Activated CD4-positive, alpha-beta T cell treated with anti-CD3 and anti-CD28 coated beads for 1 hour (primary cell): ENCODE data around the gene OR2Y1.
"Not testable (repeated sequence)": the region's sequence is repeated elsewhere in the genome, so short reads cannot be mapped to it uniquely, and the experiment has no call there.

ENCODE experiments used
- DNase-seq: peaks from one replicate; pipeline ENCODE4 v3.0.0-alpha.2; 2020

OR2Y1 gene, protein sequence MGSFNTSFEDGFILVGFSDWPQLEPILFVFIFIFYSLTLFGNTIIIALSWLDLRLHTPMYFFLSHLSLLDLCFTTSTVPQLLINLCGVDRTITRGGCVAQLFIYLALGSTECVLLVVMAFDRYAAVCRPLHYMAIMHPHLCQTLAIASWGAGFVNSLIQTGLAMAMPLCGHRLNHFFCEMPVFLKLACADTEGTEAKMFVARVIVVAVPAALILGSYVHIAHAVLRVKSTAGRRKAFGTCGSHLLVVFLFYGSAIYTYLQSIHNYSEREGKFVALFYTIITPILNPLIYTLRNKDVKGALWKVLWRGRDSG

DNA sequence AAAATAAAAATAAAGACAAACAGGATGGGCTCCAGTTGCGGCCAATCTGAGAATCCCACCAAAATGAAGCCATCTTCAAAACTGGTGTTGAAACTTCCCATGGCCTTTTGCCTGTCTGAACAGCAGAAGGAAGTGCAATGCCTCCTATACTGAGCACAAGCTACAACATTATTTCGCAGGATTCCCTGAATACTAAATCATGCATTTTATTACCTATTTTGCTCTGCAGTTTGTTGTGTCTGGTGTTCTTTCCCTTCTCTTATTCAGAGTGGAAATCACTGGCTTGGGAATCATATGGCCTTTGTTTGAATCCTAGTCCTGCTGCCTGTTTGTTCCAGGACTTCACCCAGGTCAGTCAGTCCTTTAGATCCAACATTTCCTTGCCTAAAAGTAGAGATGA lies at the start of gene OR2Y1:
Gene OR2Y1, minus strand, starts transcription at position 101 of the 400 bp plus-strand sequence. Its CDS starts 0 bp downstream, at position 101.
- no peak for DNase-seq

DNA sequence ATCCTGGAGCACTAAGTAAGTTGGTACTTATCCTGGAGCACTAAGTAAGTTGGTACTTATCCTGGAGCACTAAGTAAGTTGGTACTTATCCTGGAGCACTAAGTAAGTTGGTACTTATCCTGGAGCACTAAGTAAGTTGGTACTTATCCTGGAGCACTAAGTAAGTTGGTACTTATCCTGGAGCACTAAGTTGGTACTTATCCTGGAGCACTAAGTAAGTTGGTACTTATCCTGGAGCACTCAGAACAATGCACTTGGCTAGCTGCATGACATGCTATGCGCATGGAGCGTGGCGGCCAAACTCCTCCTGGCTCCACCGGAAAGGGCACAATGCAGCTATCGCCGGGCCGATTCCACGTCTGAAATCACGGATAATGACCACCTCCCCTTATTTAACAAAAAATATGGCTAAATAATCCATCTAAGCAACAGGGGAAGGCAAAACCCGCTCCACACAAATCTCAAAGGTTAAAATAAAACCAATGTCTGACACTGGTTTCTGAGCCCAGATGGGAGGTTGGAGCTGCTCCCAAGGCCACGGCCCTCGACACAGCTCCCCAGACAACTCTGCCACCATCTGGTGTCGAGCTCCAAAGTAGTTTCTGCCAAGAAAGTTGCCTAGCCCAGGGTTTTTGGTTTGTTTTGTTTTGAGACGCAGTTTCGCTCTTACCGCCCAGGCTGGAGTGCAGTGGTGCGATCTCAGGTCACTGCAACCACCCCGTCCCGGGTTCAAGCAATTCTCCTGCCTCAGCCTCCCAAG lies 49.0 kb upstream of the OR2Y1 start:
- DNase-seq, result not testable (repeated sequence)

DNA sequence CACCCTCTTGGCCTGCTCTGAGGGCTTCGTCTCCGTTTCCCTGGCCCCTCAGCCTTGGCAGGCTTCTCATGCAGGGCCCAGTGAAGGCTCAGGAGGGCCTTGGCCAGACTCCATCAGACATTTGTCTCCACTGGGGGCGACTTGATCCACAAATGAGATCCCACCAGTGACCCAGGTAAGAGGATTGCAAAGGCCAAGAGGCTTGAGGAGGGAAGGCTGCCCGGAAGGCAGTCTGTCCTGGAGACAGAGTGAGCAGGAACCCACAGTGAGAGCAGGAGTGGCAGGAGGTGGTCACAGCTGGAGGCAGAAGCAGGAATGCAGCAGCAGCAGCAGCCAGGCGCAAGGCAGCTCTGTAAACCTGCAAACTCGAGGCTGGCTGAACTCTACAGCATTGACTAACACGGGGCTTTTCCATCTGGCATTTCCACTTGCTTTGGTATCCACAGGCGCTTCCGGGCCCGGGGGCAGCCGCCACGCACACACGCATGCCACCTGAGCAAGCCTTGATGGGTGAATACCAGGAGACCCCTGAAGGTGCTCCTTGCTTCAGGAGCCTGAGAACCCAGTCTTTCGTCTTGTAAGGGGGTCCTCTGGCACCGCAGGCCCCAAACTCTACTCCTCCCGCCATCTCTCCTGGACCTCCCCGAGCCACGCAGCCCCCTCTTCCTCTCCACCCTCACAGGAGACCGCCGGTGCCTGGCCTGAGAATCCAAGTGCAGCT lies 48.0 kb upstream of the OR2Y1 start:
- DNase-seq, result no peak

DNA sequence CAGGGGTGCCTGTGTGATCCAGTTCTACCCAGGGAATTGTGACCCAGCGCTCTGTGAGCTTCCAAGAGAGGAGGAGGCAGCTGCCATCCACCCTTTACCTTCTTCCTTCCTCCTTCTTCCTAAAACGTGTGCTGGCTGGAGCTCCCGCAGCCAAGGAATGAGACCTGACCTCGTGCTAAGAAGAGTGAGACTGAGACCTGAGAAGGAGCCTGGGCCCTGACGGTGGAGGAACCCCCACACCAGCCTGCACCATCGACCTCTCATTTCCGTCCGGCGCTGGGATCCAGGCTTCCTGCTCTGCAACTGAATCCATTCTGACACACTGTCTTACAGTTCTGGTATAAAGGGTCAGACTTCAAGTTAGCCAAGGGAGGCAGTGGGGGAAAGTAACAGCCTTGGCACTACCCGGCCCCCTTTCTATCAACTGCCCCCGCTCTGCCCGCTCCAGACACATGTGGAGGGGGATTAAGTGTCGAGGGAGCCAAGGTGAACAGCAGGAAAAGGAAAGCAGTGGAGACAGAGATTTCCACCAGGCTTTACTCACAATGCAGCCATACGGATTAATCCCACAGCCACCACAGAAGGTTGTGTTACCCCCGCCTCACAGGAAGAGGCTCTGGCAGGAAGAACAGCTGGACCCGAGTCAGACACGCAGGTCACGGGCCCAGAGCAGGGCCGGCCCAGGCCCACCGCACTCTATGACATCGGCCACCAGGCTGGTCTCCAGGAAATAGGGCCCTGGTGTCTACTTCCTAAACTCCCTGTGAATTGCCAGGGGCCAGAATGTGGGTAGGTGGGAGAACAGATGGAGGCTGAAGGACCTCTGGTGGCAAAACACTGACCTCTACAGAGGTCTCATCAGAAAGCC lies 46.9 kb upstream of the OR2Y1 start:
- no peak for DNase-seq

DNA sequence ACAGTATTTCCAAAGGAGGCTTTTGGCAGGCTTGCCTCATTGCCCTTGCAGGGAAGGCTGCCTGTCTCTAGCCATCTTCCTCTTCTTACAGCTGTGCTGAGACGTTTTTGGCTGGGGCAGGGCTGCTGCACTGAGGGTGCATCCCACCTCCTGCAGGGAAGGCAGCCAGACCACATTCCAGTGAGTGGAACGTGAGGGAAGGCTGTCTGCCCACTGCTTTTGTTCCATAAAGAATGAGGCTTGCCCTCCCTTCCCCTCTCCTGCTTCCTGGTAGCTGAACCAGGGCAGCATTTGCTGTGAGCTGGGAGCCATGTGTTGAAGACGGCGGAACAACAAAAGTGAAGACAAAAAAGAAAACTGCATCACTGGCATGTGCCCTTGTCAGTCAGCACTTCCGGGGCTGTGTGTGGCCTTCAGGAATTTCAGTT lies 46.0 kb upstream of the OR2Y1 start:
- DNase-seq, result no peak

DNA sequence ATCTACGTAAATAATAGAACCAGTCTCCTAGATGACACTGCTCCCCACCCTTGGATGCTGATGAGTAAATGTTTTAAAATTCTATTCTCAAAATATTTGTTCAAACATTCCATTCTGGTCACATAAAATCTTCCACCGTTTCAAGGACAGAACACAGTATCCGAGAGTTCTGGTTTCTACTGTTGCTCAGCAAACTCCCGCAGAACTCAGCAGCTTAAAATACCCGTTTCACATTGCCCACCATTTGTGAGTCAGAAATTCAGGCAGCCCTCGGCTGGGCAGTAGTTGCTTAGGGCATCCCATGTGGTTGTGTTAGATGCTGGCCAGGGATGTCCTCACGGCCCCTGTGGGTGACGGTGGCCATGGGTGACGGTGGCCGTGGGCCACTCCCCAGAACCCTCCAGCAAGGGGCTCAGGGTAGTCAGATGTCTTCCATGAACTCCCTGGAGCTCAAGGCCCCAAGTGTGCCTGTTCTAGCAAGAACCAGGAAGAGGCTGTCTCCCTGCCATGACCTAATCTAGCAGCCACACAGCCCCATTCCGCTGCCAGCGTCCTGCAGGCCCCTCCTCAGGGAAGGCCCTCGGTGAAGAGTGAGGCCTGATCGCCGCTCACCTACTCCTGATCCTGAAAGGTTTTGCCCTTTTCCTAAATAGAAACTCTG lies 45.4 kb upstream of the OR2Y1 start:
- no peak for DNase-seq

DNA sequence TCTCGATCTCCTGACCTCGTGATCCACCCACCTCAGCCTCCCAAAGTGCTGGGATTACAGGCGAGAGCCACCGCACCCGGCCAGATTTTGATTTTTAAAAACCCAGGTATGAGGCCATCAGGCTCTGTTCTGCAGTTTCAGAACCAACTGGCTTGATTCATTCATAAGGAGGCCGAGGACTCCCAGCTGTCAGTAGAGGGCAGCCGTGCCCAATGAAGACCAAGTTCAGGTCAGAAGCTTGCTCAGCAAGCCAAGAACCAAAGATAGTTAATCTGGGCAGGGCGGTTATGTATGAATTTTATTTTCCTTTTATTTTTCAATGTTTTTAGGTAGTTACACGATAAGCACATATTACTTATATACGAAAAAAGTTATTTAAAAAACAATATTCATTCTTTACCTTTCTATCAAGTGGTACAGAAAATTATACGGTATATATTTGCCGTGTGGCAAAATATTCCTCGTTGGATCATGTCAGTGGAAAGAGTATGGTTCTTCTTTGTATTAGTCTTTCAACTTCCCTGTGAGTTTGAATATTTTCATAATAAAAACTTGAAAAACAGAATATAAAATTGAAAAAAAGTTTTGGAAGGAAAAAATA lies 44.7 kb upstream of the OR2Y1 start:
- peak; percentile 63 for DNase-seq

DNA sequence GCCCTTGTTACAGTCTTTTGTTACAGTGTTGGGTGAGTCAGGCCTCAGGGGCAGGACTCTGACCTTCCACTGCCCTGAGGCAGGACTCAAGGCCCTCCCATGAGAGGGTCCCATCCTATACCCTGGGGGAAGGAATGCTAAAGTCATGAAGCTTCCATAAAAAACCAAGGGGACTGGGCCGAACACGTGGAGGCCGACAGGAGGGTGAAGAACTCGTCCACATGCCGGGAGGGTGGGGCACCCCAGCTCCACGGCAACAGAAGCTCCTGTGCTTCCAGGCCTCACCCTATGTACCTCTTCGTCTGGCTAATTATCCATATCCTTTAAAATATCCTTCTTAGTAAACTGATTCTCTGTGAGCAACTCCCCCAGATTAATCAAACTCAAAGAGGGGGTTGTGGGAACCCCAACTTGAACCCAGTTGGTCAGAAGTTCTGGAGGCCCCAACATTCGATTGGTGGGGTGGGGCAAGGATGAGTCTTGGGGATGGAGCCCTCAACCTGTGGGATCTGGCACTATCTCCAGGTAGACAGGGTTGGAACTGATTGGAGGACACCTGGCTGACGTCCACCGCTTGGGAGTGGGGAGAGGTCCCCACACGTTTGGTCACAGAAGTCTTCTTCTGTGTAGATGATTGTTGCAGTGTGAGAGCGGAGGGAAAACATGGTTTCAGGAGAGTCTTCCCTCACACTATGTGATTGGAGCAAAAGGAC lies 43.6 kb upstream of the OR2Y1 start:
- DNase-seq, result no peak

DNA sequence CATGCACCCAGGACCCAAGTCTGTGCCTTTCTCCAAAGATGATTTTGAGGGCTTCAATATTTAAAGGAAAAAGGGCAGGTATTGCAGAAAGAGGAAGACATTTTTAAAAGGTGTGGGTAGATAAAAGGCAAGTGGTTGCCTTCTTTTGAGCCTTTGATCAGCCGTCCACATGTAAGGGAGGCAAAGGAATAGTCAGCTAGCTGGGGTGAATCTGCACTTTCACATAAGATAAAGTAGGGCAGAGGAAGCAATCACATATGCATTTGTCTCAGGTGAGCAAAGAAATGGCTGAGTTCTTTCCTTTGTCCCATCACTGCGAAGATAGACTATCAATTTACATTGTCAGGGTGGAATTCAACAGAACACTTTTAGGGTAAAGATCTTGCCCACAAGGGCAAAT lies 42.9 kb upstream of the OR2Y1 start:
- no peak for DNase-seq

DNA sequence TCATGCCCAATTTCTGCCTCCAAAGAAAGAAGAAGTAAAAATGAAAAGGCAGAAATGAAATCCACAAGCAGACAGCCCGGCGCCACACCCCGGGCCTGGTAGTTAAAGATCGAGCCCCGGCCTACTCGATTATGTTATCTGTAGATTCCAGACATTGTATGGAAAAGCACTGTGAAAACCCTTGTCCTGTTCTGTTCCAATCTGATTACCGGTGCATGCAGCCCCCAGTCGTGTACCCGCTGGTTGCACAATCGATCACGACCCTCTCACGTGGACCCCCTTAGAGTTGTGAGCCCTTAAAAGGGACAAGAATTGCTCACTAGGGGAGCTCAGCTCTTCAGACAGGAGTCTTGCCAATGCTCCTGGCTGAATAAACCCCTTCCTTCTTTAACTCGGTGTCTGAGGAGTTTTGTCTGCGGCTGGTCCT lies 42.1 kb upstream of the OR2Y1 start:
- DNase-seq, result not testable (repeated sequence)

DNA sequence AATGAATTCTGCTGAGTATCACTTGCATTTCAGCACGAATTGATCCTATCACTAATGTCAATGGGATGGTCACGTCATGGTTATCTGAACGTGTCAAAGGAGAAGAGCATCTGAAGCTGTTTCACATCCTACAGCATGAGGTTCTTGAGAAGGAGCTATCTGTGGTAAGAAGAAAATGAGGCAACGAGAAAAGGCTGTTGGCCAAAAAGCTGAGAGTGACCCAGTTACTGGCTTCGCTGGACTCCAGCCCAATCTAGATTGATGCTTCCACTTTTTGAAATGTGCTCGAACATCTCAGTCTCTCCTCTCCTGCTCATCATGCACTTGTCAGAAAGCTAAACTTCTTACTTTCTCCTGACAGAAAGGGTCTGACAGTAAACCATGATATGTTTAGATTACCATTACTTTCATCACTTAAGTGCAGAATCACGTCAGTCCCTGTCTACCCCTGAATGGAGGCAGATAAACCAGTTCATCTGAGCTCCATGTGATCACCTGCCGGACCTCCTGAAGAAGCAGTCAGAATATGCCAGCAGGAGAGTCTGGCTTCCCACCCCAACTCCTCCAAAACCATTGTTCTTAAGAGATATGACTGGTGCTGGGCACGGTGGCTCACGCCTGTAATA lies 40.2 kb upstream of the OR2Y1 start:
- no peak for DNase-seq

DNA sequence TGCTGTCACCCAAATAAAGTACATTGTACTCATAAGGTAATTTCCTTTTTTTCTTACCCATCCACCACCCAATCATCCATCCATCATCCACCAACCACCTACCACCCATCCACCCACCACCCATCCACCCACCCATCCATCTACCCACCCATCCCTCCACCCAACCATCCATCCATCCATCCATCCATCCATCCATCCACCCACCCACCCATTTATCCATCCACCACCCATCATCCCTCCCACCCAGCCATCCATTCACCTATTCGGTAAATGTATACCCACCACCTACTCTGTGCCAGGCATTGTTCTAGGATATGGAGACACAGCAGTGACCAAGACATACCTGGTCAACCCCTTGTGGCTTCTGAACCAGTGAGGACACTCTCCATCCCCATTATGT lies 37.6 kb upstream of the OR2Y1 start:
- no peak for DNase-seq

DNA sequence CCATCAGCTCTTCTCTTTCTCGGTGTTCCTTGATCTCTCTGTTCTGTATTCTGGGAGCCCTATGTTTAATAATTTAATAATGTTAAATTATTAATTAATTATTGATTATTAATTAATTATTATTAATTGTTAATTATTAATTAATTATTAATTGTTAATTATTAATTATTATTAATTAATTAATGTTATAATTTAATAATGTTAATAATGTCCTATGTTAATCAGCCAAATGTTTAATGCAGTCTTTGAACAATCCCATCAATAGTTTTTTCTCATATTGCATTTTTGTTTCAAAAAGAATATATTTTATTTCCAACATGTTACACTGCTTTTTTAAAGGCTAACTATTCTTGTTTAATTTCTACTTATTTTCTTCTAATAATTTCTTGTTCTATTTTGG lies 36.5 kb upstream of the OR2Y1 start:
- DNase-seq, result no peak

DNA sequence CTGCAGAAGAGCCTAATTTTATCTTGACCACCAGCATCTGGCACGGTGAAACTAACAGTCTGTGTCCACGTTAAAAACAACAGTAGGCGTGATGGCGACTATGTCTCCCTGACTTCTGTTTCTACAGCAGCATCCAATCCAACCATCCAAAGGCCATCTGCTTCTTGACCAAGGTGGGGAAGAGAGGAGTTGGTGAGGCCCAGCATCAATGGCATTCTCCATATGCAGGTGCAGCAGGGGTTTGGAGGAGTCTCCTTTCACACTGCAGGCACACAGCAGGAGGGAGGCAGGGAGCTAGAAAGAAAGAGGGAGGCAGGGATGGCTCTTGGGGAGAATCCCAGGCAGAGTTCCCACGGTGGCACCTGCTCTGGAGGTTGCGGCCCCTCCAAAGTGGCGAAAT lies 35.8 kb upstream of the OR2Y1 start:
- no peak for DNase-seq

DNA sequence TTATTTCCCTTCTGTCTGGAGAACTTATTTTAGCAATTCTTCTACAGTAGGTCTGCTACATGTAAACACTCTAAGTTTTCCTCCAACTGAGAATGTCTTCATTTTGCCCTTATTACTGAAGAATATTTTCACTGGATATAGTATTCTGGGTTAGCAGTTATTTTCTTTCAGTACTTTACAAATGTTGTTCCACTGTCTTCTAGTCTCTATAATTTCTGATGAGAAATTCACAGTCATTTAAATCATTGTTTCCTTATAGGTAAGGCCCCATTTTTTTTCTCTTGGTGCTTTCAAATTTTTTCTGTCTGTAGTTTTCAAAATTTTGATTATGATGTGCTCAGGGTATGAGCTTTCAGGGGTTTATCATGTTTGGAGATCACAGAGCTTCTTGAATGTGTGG lies 32.0 kb upstream of the OR2Y1 start:
- DNase-seq, result no peak

DNA sequence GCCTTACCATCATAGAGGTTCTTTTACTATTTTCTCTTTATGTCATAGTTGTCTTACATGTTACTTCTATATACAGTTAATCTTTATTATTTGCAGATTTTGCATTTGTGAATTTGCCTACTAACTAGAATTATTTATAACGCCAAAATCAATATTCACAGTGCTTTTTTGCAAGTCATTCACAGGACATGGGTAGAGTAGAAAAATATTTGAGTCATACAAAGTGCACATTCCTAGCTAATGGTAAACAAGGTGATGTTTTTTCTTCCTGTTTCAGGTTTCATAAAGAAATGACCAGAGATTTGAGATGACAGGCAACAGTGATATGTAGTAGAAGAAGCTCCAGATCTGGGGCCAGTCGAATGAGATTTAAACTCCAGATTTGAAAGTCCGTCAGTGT lies 30.0 kb upstream of the OR2Y1 start:
- no peak for DNase-seq

DNA sequence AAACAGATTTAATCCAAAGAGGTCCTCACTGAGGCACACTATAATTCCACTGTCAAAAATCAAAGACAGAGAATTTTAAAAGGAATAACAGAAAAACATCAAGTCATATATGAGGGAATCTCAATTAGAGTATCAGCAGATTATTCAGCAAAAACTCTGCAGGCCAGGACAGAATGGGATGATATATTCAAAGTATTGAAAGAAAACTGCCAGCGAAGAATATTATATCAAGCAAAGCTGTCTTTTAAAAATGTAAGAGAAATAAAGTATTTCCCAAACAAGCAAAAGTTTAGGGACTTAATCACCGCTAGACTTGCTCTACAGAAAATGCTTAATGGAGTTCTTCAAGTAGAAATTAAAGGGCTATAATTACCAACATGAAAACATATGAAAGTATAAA lies 15.7 kb upstream of the OR2Y1 start:
- DNase-seq, result no peak

DNA sequence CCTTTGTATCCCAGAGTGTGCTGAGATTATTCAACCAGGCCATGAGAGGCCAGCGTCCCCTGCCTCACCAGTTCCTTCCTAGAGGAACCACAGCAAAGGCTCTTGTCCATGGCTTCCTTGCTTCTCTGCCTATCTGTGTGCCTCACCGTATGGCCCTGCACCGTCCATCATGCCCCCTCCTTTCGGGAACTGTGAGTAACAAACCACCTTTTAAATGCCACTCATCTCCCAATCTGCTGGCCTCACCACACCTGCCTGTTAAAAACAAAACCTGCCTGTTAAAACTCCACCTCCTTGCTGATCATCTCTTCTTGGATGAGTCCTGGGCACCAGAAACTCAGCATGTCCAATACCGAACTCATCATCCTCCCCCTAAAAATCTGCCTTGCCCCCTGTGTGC lies 4.4 kb upstream of the OR2Y1 start:
- DNase-seq, result no peak

DNA sequence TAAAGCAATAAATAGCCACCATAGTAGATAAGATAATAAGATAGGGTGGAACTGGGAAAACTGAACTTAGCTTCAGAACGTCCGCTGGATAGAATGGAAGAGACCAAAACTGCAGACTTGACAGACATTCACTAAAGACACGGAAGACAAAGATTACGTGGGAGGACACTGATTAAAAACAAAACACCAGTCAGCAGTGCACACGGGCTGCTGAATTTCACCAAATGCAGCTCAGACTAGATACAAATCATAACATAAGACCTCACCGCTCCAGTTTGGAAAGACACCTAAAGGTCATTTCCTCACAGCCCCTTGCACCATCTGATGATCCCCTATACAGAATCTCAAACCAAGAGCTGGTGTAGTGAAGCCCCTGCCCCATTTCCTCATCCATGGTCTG lies 2.9 kb upstream of the OR2Y1 start:
- DNase-seq, result no peak

DNA sequence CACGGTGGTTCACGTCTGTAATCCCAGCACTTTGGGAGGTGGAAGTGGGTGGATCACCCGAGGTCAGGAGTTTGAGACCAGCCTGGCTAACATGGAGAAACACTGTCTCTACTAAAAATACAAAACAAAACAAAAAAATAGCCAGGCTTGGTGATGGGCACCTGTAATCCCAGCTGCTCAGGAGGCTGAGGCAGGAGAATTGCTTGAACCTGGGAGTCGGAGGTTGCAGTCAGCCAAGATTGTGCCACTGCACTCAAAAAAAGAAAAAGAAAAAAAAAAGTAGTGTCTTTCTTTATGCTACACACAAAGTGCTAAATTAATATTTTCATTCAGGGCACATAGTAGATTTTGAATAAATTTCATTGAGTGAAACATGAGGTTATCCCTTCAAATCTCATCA lies 1.1 kb upstream of the OR2Y1 start:
- not testable (repeated sequence) for DNase-seq

DNA sequence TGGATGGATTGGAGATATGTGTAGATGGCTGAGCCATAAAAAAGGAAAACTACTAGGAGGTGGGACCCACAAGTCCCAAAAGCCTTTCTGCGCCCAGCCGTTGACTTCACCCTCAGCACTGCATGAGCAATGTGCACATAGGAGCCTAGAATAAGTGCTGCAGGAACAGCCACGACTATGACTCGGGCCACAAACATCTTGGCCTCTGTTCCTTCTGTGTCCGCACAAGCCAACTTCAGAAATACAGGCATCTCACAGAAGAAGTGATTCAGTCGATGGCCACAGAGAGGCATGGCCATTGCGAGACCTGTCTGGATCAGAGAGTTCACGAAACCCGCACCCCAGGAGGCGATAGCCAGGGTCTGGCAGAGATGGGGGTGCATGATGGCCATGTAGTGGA lies 587 bp downstream of the OR2Y1 start:
- no peak for DNase-seq
